ENCODE data around the gene APBA3.

APBA3 gene

DNA sequence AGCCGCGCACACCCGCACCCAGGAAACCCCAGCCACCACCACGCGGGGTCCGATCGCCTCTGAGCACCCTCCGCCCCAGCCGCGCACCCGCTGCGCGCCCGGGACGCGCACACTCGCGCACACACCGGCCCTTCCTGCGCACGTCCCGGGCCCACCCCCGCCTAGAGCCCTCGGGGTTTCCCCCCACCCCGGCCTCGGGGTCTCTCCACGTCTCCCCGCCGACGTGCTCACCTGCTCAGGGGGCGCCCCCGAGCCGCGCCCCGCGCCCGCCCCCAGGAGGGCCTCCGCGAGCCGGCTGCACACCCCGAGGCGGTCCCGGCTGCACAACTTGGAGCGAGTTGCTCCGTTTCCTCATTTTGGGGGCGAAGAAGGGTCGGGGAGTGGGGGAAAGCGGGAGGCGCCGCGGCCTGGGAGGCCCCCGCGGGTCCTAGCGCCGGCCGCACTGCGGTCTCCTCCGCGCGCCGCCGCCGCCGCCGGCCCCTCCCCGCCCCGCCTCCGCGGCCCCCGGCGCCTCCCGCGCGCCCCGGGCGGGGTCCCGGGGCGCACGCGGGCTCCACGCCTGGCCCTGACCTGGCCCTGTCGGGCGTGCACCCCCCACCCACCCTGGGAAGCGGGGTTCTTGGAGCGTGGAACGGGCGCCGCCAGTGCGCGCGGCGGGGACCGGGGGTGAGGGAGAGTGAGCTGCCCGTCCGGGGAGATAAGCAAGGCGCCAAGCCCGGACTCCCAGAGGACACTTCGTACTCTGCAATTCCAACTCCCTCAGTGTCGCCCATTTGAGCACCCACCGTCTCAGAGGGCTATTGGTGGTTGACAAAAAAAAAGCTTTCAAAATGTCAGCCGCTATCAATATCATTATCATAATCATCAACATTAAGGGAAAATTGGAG is 24.7 kb upstream of the APBA3 start, which contains the start of gene MATK:
Gene MATK (minus strand): TSS at position 444 of the 887 bp plus-strand sequence. CDS start 1,246 bp downstream, outside the sequence.
- DNase-seq = peak; percentile 35 to 46

GRCh38 chr19:3785451-3785937 is 24.0 kb upstream of the APBA3 start:
- peak; percentile 32 to 54 for DNase-seq

GRCh38 chr19:3784607-3785450 is 23.3 kb upstream of the APBA3 start:
- DNase-seq = no peak

DNA sequence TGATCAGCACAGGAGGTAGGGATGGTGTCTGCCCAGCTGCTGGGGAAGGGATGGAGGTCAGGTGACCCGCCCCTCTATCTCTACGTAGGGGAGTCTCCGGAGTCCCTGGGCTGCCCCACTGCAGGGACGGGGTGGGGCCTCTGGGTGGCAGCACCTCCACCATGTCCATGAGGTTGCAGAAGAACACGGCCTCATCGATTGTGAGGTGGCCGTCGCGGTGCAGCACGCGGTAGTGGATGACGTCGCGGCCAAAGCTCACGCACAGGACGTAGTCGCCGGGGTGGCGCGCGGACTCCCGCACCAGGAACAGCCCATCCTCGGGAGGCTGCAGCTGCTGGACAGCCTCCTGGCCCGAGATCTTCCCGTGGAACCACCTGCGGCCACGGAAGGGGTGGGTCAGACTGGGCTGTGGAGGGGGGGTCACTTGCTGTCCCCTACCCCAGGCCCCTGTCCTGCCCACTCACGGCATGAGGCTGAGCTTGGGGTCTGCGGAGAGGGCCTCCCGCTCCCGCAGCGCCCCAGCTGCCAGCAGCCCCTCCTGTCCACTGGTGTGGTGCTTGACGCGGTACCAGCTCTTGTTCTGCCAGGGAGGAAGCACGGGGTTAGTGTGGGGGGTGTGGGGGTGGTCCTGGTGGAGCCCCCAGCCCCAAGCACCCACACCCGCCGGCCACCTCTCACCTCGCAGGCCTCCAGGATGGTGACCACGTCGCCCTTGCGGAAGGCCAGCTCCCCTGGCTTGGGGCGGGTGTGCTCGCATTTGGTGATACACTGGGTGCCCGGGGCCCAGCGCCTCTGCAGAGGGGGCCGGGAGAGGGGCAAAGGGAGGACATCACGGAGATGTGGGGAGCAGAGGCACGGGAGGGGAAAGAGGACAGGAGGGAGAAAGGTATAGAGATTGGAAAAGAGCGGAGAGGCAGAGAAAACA is 22.4 kb upstream of the APBA3 start:
- DNase-seq = peak; percentile 55 to 59

DNA sequence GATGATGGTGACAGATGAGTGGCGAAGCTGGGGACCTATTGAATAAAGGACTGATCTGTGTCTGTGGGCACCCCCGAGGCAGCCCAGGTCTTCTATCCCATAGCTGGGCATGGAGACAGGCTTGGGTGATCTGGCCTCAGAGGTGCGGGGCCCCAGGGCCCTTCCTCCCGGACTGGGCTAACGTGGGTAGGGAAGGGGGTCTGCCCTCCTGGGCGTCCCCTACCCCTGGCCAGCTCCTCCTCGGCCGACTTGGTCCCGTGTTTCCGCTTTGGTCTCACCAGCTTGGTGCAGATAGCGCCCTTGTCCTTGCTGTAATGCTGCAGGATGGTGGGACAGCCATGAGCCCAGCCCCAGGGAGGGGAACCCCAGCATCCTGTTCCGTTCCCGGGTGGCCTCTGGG is 21.4 kb upstream of the APBA3 start:
- no peak for DNase-seq

- no peak for DNase-seq
These were observed 20.8 kb upstream of the APBA3 start for GRCh38 chr19:3782330-3782729.

DNA sequence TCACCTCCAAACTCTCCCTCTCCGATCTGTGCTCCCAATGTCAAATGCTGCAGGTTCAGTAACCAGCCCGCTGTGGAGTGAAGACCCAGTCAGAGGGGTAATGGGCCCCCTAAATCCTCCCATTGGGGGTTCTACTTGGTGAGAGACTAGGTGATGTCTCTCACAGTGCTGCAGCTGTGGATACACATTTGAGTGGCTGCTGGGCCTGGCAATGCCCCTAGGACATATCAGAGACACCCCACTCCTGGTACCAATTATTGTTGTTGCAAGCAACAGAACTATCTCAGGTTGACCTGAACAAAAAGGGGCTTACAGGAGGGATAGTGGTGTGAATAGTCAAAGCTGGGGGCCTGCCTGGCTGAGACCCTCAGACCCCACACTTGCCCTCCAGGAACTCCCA is 20.1 kb upstream of the APBA3 start:
- DNase-seq = no peak

- no peak for DNase-seq
These were observed 19.4 kb upstream of the APBA3 start for GRCh38 chr19:3780786-3781304.

GRCh38 chr19:3778899-3779723 is 17.6 kb upstream of the APBA3 start:
- no peak for DNase-seq

GRCh38 chr19:3778104-3778867 is 16.8 kb upstream of the APBA3 start:
- DNase-seq = no peak

GRCh38 chr19:3776479-3777040 is 15.1 kb upstream of the APBA3 start:
- DNase-seq = no peak

DNA sequence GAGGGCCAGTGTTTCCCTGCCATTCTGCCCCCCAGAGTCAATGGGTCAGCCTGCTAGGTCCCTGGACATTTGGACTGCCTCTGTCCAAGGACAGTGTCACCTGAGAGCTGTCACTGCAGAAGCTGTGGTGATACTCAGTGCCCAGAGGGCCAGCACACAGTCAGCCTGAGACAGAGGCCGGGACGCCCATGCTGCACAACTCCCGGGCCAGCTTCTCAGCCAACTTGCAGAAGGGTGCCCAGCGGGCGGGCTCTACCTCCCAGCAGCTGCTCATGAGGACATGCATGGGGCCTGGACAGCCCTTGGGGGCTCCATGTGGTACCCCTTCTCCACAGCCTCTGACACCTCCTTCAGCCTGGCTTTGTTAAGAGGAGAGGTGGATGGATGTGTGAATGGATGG is 14.3 kb upstream of the APBA3 start:
- no peak for DNase-seq

DNA sequence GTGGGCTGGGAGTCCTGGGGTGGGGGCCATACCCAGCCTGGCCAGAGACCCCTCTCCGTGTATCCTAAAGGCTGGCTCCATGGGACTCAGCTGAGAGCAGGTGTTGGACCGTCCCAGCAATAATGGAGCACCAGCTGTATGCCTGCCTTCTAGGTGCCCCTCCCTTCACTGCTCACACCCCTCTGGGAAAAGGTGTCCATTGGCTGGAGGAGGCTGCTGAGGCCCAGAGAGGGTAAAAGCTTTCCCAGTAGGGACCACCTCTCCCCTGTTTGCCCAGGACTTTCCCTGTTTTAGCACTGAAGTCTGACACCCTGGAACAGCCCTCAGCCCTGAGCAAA is 13.9 kb upstream of the APBA3 start:
- no peak for DNase-seq

DNA sequence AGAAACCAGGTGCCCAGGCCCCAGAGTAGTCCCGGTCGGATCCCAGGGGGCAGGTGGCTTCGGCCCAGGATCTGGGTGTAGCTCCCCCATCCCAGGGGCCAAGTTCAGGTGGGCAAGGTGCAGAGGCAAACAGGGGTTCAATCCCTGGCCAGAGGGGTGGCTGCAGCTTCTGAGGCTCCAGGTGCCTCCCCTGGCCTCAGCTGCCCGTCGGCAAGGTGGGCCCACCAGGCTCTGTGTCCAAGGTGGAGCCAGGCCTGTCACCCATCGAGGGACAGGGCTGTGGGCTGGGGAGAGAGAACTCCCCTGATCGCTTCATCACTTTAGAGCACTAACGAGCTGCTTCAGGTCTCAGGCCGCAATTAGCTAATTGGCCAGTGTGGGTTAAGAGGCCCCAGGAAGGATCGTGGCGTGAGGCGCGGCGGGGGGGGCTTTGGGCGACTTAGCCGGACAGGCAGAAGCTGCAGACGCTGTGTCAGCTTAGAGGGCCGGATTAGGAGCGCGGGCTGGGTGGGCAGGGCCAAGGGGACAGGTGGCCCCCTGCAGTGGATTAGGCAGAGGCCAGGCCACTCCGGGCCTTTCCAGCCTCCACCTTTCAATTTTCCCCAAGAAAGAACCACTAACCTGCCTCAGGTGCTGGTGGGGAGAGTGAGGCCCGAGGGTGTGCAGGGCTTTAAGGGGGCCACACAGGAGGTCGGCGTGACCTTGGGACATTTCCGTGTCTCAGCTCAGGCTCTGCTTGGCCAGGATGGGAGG is 13.3 kb upstream of the APBA3 start:
- no peak for DNase-seq

- no peak for DNase-seq
These were observed 12.5 kb upstream of the APBA3 start for GRCh38 chr19:3773814-3774515.

GRCh38 chr19:3771906-3772455 is 10.5 kb upstream of the APBA3 start, which contains the start of gene RAX2:
Gene RAX2 (minus strand): TSS chr19:3772228. CDS start chr19:3771742, 486 bp downstream.
- DNase-seq = no peak

- DNase-seq = no peak
These were observed 9.8 kb upstream of the APBA3 start for GRCh38 chr19:3771000-3771905.

Measured in stimulated activated CD4-positive, alpha-beta T cell treated with anti-CD3 and anti-CD28 coated beads, Interleukin-2, amount 100 ng/mL, for 24 hours (primary cell).